Breast epithelium (tissue), 4 donors: Measurements from ENCODE around the gene VSTM2B. TPM values are rescaled to one million over a fixed set of nuclear protein-coding genes. Genes with fewer than 3 reads are reported as not detected.

Experiments used
- DNase-seq, 2 donors: peaks; one replicate each; pipeline ENCODE4 v3.0.0-alpha.2; 2019; ENCODE audit warnings: low spot score in 2 of 2
- H3K27ac ChIP-seq, 2 donors: fragments of 200-600 bp; sonication (generic) in 1 of 2; one replicate each; pipeline ENCODE4 v1.5.1; 2016 to 2019; ENCODE audit warnings: mild to moderate bottlenecking in 1 of 2
- H3K27me3 ChIP-seq, 2 donors: fragments of 200-600 bp; sonication (generic) in 1 of 2; one replicate each; pipeline versions ENCODE4 v1.5.1 to v1.6.0; 2017 to 2019; ENCODE audit warnings: control low read depth in 1 of 2, mild to moderate bottlenecking in 1 of 2
- H3K36me3 ChIP-seq: fragments of 200-600 bp; one replicate; pipeline ENCODE4 v1.5.1; 2019
- H3K4me1 ChIP-seq, 2 donors: fragments of 200-600 bp; sonication (generic); one replicate each; pipeline ENCODE4 v1.5.1; 2016 to 2019; ENCODE audit warnings: control low read depth in 1 of 2
- H3K4me3 ChIP-seq, 3 donors: fragments of 200-600 bp; sonication (generic); 1 replicate in 2 of 3; 2 replicates in 1 of 3; pipeline ENCODE4 v1.5.1; 2016 to 2019; ENCODE audit warnings: mild to moderate bottlenecking in 3 of 3, moderate library complexity in 2 of 3
- H3K9me3 ChIP-seq, 2 donors: fragments of 200-600 bp; sonication (generic) in 1 of 2; one replicate each; pipeline ENCODE4 v1.5.1; 2016 to 2019; ENCODE audit warnings: control low read depth in 1 of 2
- CTCF ChIP-seq, 3 donors: fragments of 450-650 bp; IDR thresholded peaks; one replicate each; pipeline ENCODE4 v1.5.1; 2016 to 2017; ENCODE audit warnings: antibody characterized with exemption in 3 of 3, mild to moderate bottlenecking in 3 of 3, moderate library complexity in 3 of 3
- POLR2A ChIP-seq: fragments of 450-650 bp; IDR thresholded peaks from one replicate; pipeline ENCODE4 v1.6.1; 2016; ENCODE audit warnings: antibody characterized with exemption, mild to moderate bottlenecking, moderate library complexity
- POLR2AphosphoS5 ChIP-seq, 3 donors: sonication (generic); formaldehyde crosslinking; IDR thresholded peaks; one replicate each; pipeline ENCODE4 v1.6.1; 2017; ENCODE audit warnings: antibody characterized with exemption in 3 of 3
- intact Hi-C: fragments of 100-400 bp; cut with DNase I; formaldehyde crosslinking; loops from one replicate; pipeline ENCODE4 v1.15.1; 2023; ENCODE audit warnings: low total_unique reads
- total RNA-seq, 3 donors: library from RNA; depleted of rRNA; stranded (reverse); fragments of >200 nt; gene quantifications; one replicate each; pipeline ENCODE4 v1.1.0, GENCODE V29; 2016

VSTM2B gene
- total RNA-seq, 3 donors from 2014 or later: not detected

DNA sequence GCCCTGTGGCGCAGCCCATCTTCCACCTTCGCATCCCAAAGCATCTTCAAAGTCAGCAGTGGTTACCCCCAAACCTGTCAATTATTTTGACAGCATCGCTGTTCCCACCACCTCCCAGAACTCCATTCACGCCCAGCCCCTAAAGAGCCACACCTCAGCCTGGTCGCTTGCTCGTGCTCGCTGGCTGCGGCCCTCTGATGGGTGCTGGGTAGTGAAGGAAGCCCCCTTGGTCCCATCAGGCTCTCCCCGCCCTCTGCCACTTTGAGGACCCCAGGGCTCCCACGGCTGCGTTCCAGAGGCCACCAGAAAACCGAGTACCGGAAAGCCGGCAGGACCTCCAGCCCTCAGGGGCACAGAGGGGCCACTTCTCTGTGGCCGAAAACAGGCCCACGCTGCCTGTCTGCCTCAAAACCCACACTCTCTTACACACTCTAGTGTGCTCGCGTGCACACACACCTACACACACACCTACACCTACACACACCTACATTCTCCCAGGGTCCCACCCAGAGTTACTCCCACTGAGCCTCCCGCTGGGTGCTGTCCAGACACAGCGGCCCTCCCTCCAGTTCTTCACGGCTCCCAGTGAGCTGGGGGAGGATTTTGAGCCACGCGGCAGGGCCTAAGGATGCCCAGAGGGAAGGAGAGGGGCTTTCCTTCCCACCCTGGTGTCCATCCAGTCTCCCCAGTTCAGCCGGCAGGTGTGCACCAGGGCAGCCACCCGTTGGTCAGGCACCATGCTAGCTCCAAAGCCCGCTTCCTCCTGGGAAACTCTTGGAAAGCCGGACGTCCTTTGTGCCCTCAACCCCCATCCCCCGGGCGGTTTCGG is 1.9 kb downstream of the VSTM2B start:
- H3K27me3 ChIP-seq: peaks cover 3 to 99% of the 10 kb centered on the region in 2 donors
- H3K36me3 ChIP-seq: no peaks in the 10 kb centered on the region
- peaks cover 0 to 8% of the 10 kb centered on the region in 2 donors for H3K4me1 ChIP-seq
- DNase-seq: no peak
- H3K27ac ChIP-seq: no peak overlapping the region
- H3K4me3 ChIP-seq: peak overlapping the region in 2 of 3 donors; percentile 31 to 61
- intact Hi-C loops: no loop called here
- TF ChIP-seq POLR2A (no peak), CTCF (IDR thresholded peaks at IDR 0.05) (no peak), POLR2AphosphoS5 (IDR thresholded peaks at IDR 0.05) (no peak)
- H3K9me3 ChIP-seq: no peaks in the 10 kb centered on the region

DNA sequence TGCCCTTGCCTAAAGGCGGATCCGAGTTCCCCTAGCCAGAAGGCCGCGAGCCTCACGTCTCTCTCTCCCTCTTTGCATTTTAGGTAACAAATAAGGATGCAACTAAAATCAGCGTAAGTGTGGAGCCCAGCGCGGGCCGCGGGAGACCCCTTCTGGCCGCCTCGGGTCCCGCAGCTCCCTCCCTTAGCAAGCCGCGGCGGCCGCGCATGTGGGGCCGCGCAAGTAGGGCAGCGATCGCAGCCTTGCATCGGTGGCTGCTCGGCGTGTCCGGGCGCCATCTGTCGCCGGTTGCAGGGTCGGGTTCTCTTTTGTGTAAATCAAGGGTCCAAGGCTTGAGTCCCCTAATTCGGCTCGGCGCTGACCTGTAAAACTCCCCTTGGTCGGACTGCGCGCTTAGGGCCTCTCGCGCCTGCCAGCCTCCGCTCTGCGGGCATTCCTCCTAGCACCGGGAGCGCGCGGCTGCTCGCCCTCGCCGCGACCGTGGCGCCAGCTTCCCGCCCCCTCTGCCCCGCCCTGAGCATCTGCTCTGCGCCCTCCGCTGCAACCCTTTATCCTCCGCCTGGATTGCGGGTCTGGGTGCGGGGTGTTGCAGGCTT is 2.7 kb downstream of the VSTM2B start:
- peak overlapping the region; percentile 0 to 61 (median 31) for H3K4me3 ChIP-seq
- intact Hi-C loops: no loop called here
- TF ChIP-seq CTCF (IDR thresholded peaks at IDR 0.05) (peak in 2 of 3 donors; percentile 47 to 62), POLR2A (no peak)
- H3K27ac ChIP-seq: no peak overlapping the region
- H3K36me3 ChIP-seq: no peaks in the 10 kb centered on the region
- peaks cover 3 to 100% of the 10 kb centered on the region in 2 donors for H3K27me3 ChIP-seq
- peaks cover 0 to 8% of the 10 kb centered on the region in 2 donors for H3K4me1 ChIP-seq
- DNase-seq: peak in 1 of 2 donors; percentile 22
- no peaks in the 10 kb centered on the region for H3K9me3 ChIP-seq

DNA sequence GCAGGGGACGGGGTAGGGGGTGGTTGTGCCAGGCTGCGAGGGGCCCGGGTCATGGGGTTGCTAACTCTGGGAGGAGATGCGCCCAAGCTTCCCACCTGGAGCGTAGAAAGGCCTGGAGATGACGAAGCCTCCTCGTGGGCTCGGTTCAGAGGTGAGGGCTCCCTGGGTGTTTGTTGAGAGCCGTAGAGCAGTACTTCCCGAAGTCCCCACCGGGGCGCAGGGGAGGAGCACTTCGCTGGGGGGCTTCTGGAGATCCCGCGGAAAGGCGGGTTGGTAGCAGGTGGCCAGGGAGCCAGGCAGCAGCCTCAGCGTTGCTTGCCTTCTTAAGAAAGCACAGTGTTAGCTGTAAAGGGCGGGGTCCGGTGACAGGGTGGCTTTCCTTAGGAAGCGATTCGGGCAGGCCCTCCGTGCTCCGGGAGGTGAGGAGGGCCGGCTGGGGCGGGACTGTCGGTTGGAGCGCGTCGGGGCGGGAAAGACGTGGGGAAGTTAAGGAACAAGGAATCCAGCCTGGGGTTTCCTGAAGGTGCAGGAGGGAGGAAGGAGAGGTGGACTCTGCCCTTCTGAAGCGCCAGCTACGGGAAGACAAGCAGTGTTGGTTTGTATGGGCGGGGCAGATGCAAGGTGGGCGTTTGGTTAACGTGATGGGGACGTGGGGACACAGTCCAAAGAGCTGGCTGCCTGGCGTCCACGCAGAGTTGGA is 3.3 kb downstream of the VSTM2B start:
- no peaks in the 10 kb centered on the region for H3K36me3 ChIP-seq
- peaks cover 3 to 98% of the 10 kb centered on the region in 2 donors for H3K27me3 ChIP-seq
- no peak for DNase-seq

GRCh38 chr19:29529646-29530539 is 4.1 kb downstream of the VSTM2B start:
- Histone ChIP-seq H3K27ac (no peak overlapping the region), H3K36me3 (no peaks in the 10 kb centered on the region), H3K4me3 (peak overlapping the region in 2 of 3 donors; percentile 9 to 40), H3K4me1 (peaks cover 0 to 8% of the 10 kb centered on the region in 2 donors), H3K27me3 (peaks cover 3 to 90% of the 10 kb centered on the region in 2 donors), H3K9me3 (no peaks in the 10 kb centered on the region)
- TF ChIP-seq POLR2A (no peak), POLR2AphosphoS5 (IDR thresholded peaks at IDR 0.05) (no peak), CTCF (IDR thresholded peaks at IDR 0.05) (no peak)
- no peak for DNase-seq
- intact Hi-C loops: no loop called here

More for the DNA sequence above, 3.3 kb downstream of the VSTM2B start:
- intact Hi-C loops: no loop called here
- TF ChIP-seq POLR2AphosphoS5 (IDR thresholded peaks at IDR 0.05) (no peak), CTCF (IDR thresholded peaks at IDR 0.05) (no peak), POLR2A (no peak)
- Histone ChIP-seq H3K9me3 (no peaks in the 10 kb centered on the region), H3K4me3 (peak overlapping the region in 2 of 3 donors; percentile 31 to 61), H3K27ac (no peak overlapping the region), H3K4me1 (peaks cover 0 to 8% of the 10 kb centered on the region in 2 donors)
